DOHH2 (cell line): Measurements from ENCODE around the gene IPO7.

Experiments
- H3F3A ChIP-seq: fragments of 200-600 bp; sonication (generic), shearing (Covaris generic); 2 replicates; pipeline ENCODE4 v1.6.0; 2016; ENCODE audit warnings: antibody characterized with exemption, mild to moderate bottlenecking; ENCODE audit not compliant: control insufficient read depth, insufficient read depth
- H3K27ac ChIP-seq: fragments of 200-600 bp; sonication (generic); 2 replicates; pipeline ENCODE4 v1.5.1; 2014; ENCODE audit warnings: low read depth, mild to moderate bottlenecking, low read length, moderate library complexity
- H3K27me3 ChIP-seq: fragments of 200-600 bp; sonication (generic); 2 replicates; pipeline ENCODE4 v1.6.1; 2014; ENCODE audit warnings: mild to moderate bottlenecking, low read length, mixed read lengths; ENCODE audit not compliant: control insufficient read depth
- H3K36me3 ChIP-seq: fragments of 200-600 bp; sonication (generic); 2 replicates; pipeline ENCODE4 v1.6.1; 2014; ENCODE audit warnings: mild to moderate bottlenecking, low read length, moderate library complexity, mixed read lengths; ENCODE audit not compliant: control insufficient read depth
- H3K4me1 ChIP-seq: fragments of 200-600 bp; sonication (generic); 2 replicates; pipeline ENCODE4 v1.6.1; 2014; ENCODE audit warnings: mild to moderate bottlenecking, low read length, mixed read lengths; ENCODE audit not compliant: control insufficient read depth
- H3K4me2 ChIP-seq: fragments of 200-600 bp; sonication (generic); 2 replicates; pipeline ENCODE4 v1.6.0; 2014; ENCODE audit warnings: mild to moderate bottlenecking, low read length, moderate library complexity
- H3K4me3 ChIP-seq: fragments of 200-600 bp; sonication (generic); 2 replicates; pipeline ENCODE4 v1.5.1; 2014; ENCODE audit warnings: mild to moderate bottlenecking, low read length, mixed read lengths
- H3K79me2 ChIP-seq: fragments of 200-600 bp; sonication (generic); 2 replicates; pipeline ENCODE4 v1.6.1; 2014; ENCODE audit warnings: mild to moderate bottlenecking, low read length, mixed read lengths; ENCODE audit not compliant: control insufficient read depth
- H3K9me2 ChIP-seq: fragments of 200-600 bp; sonication (generic); replicated peaks from 2 replicates; pipeline ENCODE4 v1.6.1; 2014; ENCODE audit warnings: mild to moderate bottlenecking, low read length, mixed read lengths; ENCODE audit not compliant: control insufficient read depth
- H3K9me3 ChIP-seq: fragments of 200-600 bp; sonication (generic); 2 replicates; pipeline ENCODE4 v1.6.1; 2014; ENCODE audit warnings: antibody characterized with exemption, low read length, mixed read lengths; ENCODE audit not compliant: control insufficient read depth, insufficient read depth
- H4K20me1 ChIP-seq: fragments of 200-600 bp; sonication (generic); 2 replicates; pipeline ENCODE4 v1.6.0; 2014; ENCODE audit warnings: low read depth, mild to moderate bottlenecking, antibody characterized with exemption, low read length, moderate library complexity; ENCODE audit not compliant: control insufficient read depth, insufficient read depth
- EZH2phosphoT487 ChIP-seq: fragments of 200-600 bp; sonication (generic); IDR thresholded peaks from 2 replicates; pipeline ENCODE4 v1.6.1; 2017; ENCODE audit warnings: borderline replicate concordance, mild to moderate bottlenecking, antibody characterized with exemption, low read length, moderate library complexity, mixed read lengths
- TF ChIP-seq, protein P1 (sequence below): fragments of 200-600 bp; sonication (generic); IDR thresholded peaks from one replicate; pipeline ENCODE4 v1.5.1; 2014; ENCODE audit warnings: antibody characterized with exemption, mild to moderate bottlenecking, low read depth, low read length; ENCODE audit not compliant: poor library complexity, severe bottlenecking

IPO7 gene

GRCh38 chr11:9384535-9385326, at the start of gene IPO7:
Gene IPO7, plus strand, starts transcription at chr11:9384652. Its CDS starts 112 bp downstream, at chr11:9384764.
- H3K9me2 ChIP-seq, result no peaks in the 10 kb centered on the region
- H3K4me2 ChIP-seq, result peak within 1 kb of the TSS; percentile 78
- no peaks in the 10 kb centered on the region for H3K27me3 ChIP-seq
- H4K20me1 ChIP-seq, result peaks cover 16% of the 10 kb centered on the region; the same call in 1 of the 2 replicates
- peaks cover 57% of the 10 kb centered on the region for H3K79me2 ChIP-seq
- no peaks in the 10 kb centered on the region for H3K9me3 ChIP-seq
- TF ChIP-seq, protein P1, sequence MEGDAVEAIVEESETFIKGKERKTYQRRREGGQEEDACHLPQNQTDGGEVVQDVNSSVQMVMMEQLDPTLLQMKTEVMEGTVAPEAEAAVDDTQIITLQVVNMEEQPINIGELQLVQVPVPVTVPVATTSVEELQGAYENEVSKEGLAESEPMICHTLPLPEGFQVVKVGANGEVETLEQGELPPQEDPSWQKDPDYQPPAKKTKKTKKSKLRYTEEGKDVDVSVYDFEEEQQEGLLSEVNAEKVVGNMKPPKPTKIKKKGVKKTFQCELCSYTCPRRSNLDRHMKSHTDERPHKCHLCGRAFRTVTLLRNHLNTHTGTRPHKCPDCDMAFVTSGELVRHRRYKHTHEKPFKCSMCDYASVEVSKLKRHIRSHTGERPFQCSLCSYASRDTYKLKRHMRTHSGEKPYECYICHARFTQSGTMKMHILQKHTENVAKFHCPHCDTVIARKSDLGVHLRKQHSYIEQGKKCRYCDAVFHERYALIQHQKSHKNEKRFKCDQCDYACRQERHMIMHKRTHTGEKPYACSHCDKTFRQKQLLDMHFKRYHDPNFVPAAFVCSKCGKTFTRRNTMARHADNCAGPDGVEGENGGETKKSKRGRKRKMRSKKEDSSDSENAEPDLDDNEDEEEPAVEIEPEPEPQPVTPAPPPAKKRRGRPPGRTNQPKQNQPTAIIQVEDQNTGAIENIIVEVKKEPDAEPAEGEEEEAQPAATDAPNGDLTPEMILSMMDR, result peak; percentile 37
- TF ChIP-seq EZH2phosphoT487, result no peak
- H3F3A ChIP-seq, result peaks cover 7% of the 10 kb centered on the region; the same call in 1 of the 2 replicates
- peaks cover 42% of the 10 kb centered on the region for H3K36me3 ChIP-seq
- H3K27ac ChIP-seq, result peak within 1 kb of the TSS; percentile 57
- peaks cover 28% of the 10 kb centered on the region for H3K4me1 ChIP-seq
- H3K4me3 ChIP-seq, result peak within 1 kb of the TSS; percentile 88

DNA sequence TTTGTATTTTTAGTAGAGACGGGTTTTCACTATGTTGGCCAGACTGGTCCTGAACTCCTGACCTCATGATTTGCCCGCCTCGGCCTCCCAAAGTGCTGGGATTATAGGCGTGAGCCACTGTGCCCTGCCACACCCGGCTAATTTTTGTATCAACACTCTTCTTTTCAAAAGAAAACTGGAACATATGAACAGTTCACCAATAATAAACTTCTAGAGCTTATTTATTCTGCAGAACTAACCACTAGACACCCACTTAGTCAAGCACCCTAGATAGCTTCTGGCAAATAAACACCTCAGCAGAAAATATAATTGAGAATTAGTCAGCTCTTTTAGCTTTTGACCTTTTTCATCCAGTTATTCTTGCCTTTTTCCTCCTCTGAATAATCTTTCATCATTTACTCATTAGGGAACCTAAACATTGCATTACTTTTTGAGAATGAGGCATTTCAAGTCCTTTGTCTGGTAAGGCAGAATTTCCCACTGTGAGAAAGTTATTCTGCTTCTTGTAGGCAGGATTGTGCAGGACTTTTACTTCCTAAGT, 42.7 kb upstream of the IPO7 start:
- TF ChIP-seq, protein P1, result no peak
- no peak for TF ChIP-seq EZH2phosphoT487
- no peaks in the 10 kb centered on the region for H4K20me1 ChIP-seq
- H3K4me2 ChIP-seq, result no peak overlapping the region
- H3K9me2 ChIP-seq, result no peaks in the 10 kb centered on the region
- H3K36me3 ChIP-seq, result no peaks in the 10 kb centered on the region
- no peaks in the 10 kb centered on the region for H3K4me1 ChIP-seq
- no peak overlapping the region for H3K27ac ChIP-seq
- H3F3A ChIP-seq, result no peaks in the 10 kb centered on the region
- H3K4me3 ChIP-seq, result no peak overlapping the region
- no peaks in the 10 kb centered on the region for H3K9me3 ChIP-seq
- H3K27me3 ChIP-seq, result no peaks in the 10 kb centered on the region
- H3K79me2 ChIP-seq, result no peaks in the 10 kb centered on the region

DNA sequence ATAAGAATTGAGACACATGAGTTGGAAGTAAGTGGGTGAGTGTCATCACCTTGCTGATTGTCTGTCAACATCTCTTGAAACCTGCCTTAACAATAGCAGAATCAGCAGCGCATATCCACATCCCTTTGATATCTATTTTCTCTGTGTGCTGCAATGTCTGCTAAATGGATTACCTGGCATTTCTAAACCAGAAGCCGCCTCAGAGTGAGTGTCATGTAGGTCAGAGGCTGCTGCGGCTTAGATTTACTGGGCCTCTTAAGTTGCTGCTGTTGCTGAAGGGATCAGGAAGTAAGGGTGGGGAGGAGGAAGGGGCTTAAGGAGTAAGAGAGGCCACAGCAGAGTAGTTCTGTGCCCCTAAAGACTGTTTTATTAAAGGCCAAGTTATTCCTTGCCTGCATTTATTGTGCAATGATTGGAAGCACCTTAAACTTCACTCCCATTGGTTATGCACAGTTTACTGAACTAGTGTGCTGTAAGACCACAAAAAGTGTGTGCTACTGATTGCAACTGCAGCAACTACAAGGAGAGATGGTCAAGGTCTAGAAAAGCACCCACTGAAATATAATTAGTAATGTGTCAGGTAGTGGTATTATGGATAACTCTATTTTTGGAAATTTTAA, 40.3 kb upstream of the IPO7 start:
- no peaks in the 10 kb centered on the region for H3K36me3 ChIP-seq
- no peak overlapping the region for H3K4me2 ChIP-seq
- no peaks in the 10 kb centered on the region for H3K4me1 ChIP-seq
- TF ChIP-seq, protein P1, result no peak
- no peak for TF ChIP-seq EZH2phosphoT487
- no peak overlapping the region for H3K27ac ChIP-seq
- H3K9me2 ChIP-seq, result no peaks in the 10 kb centered on the region
- peaks cover 2% of the 10 kb centered on the region; the same call in 1 of the 2 replicates for H3K27me3 ChIP-seq
- no peak overlapping the region for H3K4me3 ChIP-seq
- H3F3A ChIP-seq, result no peaks in the 10 kb centered on the region
- H4K20me1 ChIP-seq, result no peaks in the 10 kb centered on the region
- no peaks in the 10 kb centered on the region for H3K79me2 ChIP-seq
- H3K9me3 ChIP-seq, result no peaks in the 10 kb centered on the region
